ENCODE results near the gene STING1. TPM values are rescaled to one million over a fixed set of nuclear protein-coding genes. Genes with fewer than 3 reads are reported as not detected.
"Not testable (repeated sequence)": the region's sequence is repeated elsewhere in the genome, so short reads cannot be mapped to it uniquely, and the experiment has no call there.

Gene STING1
- total and polyA plus RNA-seq, 8 donors: 3.1 to 19.7 (median 8.6) TPM

DNA sequence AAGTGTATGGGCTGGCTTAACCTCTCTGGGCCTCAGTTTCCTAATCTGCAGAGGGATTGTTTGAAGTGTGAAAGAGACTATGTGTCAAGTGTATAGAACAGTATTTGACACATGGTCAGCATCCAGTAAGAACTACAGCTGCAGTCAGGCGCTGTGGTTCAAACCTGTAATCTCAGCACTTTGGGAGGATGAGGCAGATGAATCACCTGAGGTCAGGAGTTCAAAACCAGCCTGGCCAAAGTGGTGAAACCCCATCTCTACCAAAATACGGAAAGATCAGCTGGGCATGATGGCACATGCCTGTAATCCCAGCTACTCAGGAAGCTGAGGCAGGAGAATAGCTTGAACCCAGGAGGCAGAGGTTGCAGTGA lies 31.9 kb upstream of the STING1 start:
- Histone ChIP-seq H3K27ac (no peak overlapping the region), H3K27me3 (no peaks in the 10 kb centered on the region), H3K36me3 (no peaks in the 10 kb centered on the region), H3K4me1 (no peaks in the 10 kb centered on the region), H3K9me3 (no peaks in the 10 kb centered on the region), H3K4me3 (no peak overlapping the region)
- no peak for TF ChIP-seq CTCF (IDR thresholded peaks at IDR 0.05)
- ATAC-seq: no peak
- no peak for FAIRE-seq
- DNase-seq: no peak
- intact Hi-C loops (cut with DNase I): loop anchor here in 2 of 3 donors (5.0 kb wide), 2 partner anchors 92 to 97 kb away; no protein-coding TSS in a partner anchor
- WGBS, 2 donors: 77 to 89% methylated on average over 2 of the region's 2 CpGs

GRCh38 chr5:139513852-139514485 lies 31.4 kb upstream of the STING1 start:
- Histone ChIP-seq H3K4me3 (no peak overlapping the region), H3K27ac (no peak overlapping the region), H3K27me3 (no peaks in the 10 kb centered on the region), H3K4me1 (no peaks in the 10 kb centered on the region), H3K9me3 (no peaks in the 10 kb centered on the region), H3K36me3 (no peaks in the 10 kb centered on the region)
- DNase-seq (no peak), FAIRE-seq (no peak), ATAC-seq (no peak)
- intact Hi-C loops (cut with DNase I): loop anchor here in 2 of 3 donors (5.0 kb wide), 2 partner anchors 92 to 97 kb away; no protein-coding TSS in a partner anchor
- 80 to 88% methylated on average over 6 of the region's 6 CpGs for WGBS, 2 donors
- TF ChIP-seq CTCF (IDR thresholded peaks at IDR 0.05): no peak

DNA sequence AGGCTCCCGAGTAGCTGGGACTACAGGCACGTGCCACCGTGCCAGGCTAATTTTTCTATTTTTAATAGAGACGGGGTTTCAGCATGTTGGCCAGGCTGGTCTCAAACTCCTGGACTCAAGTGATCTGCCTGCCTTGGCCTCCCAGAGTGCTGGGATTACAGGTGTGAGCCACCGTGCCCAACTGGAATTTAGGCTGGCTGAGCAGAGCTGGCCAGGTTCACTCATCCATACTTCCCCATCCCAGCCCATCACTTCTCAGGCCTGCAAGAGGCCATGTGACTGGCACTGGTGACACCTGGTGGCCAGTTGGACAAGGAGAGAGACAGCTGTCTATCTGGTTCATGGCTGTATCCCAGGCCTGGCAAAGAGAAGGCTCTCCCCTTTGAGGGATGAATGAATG lies 30.9 kb upstream of the STING1 start:
- TF ChIP-seq CTCF (IDR thresholded peaks at IDR 0.05): peak in 3 of 4 donors; percentile 38 to 54 (median 51)
- H3K4me1 ChIP-seq, H3K27ac ChIP-seq, H3K36me3 ChIP-seq, H3K9me3 ChIP-seq, H3K27me3 ChIP-seq, H3K4me3 ChIP-seq, FAIRE-seq: not testable (repeated sequence)
- peak in 3 of 4 donors; percentile 68 to 81 (median 73) for ATAC-seq
- 69 to 82% methylated on average over 5 of the region's 5 CpGs for WGBS, 2 donors
- intact Hi-C loops (cut with DNase I): loop anchor here in 2 of 3 donors (5.0 kb wide), 2 partner anchors 91 to 96 kb away; no protein-coding TSS in a partner anchor
- peak; percentile 35 to 71 (median 64) for DNase-seq

GRCh38 chr5:139512786-139513390 lies 30.3 kb upstream of the STING1 start:
- ATAC-seq: no peak

DNA sequence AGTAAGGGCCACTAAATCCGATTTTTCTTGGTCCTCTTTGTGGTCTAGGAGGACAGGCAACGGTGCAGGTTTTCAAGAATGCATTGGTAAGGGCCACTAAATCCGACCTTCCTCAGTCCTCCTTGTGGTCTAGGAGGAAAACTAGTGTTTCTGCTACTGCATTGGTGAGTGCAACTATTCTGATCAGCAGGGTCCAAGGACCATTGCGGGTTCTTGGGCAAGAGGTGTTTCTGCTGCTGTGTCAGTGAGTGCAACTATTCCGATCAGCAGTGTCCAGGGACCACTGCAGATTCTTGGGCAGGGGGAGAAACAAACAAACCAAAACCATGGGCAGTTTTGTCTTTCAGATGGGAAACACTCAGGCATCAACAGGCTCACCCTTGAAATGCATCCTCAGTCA lies 22.2 kb upstream of the STING1 start:
- H3K27me3 ChIP-seq; H3K4me1 ChIP-seq; ATAC-seq; H3K27ac ChIP-seq; FAIRE-seq; H3K9me3 ChIP-seq; DNase-seq; H3K36me3 ChIP-seq; intact Hi-C loops (cut with DNase I); H3K4me3 ChIP-seq: not testable (repeated sequence)
- 61 to 79% methylated on average over 5 of the region's 5 CpGs for WGBS, 2 donors

More at GRCh38 chr5:139512786-139513390, 30.3 kb upstream of the STING1 start:
- H3K36me3 ChIP-seq: no peaks in the 10 kb centered on the region
- intact Hi-C loops (cut with DNase I): loop anchor here in 2 of 3 donors (5.0 kb wide), 2 partner anchors 91 to 96 kb away; no protein-coding TSS in a partner anchor
- DNase-seq: no peak
- no peaks in the 10 kb centered on the region for H3K9me3 ChIP-seq
- H3K27ac ChIP-seq: no peak overlapping the region
- H3K27me3 ChIP-seq: no peaks in the 10 kb centered on the region
- 78 to 87% methylated on average over 6 of the region's 6 CpGs for WGBS, 2 donors
- no peak for FAIRE-seq
- no peaks in the 10 kb centered on the region for H3K4me1 ChIP-seq
- H3K4me3 ChIP-seq: no peak overlapping the region
- no peak for TF ChIP-seq CTCF (IDR thresholded peaks at IDR 0.05)

DNA sequence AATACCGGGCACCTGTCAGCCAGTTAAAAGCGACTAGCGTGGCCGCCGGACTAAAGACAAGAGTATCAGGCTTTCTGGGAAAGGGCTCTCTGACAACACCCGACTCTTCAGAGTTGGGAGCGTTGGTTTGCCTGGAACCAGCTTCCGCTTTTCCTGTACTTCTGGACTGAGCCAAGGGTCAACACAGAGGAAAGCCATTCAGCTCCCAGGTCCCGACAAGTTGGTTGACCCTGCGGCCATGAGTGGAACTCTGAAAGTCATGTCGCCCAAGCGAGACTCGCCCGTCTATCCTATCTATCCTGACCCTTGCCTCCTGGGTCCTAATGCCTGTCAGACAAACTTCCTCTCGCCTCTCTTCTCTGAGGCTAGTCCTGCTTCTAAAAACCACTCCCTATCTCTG lies 21.3 kb upstream of the STING1 start:
- H3K27ac ChIP-seq; ATAC-seq; H3K9me3 ChIP-seq; FAIRE-seq; DNase-seq; H3K4me3 ChIP-seq; H3K36me3 ChIP-seq; H3K27me3 ChIP-seq; H3K4me1 ChIP-seq; intact Hi-C loops (cut with DNase I): not testable (repeated sequence)
- WGBS, 2 donors: 74 to 78% methylated on average over 15 of the region's 15 CpGs

GRCh38 chr5:139503036-139503817 lies 20.7 kb upstream of the STING1 start:
- not testable (repeated sequence) for H3K4me3 ChIP-seq, FAIRE-seq

More at GRCh38 chr5:139503036-139503817, 20.7 kb upstream of the STING1 start:
- ATAC-seq; H3K4me1 ChIP-seq; intact Hi-C loops (cut with DNase I); H3K9me3 ChIP-seq; H3K27ac ChIP-seq; H3K36me3 ChIP-seq; H3K27me3 ChIP-seq; DNase-seq: not testable (repeated sequence)
- WGBS, 2 donors: 81 to 86% methylated on average over 15 of the region's 15 CpGs

Data from pancreas (tissue), 10 donors.